ENCODE data around the gene GNPTAB. TPM values are rescaled to one million over a fixed set of nuclear protein-coding genes. Genes with fewer than 3 reads are reported as not detected.
"Not testable (repeated sequence)": the region's sequence is repeated elsewhere in the genome, so short reads cannot be mapped to it uniquely, and the experiment has no call there.

Gene GNPTAB
- total RNA-seq, 4 donors from 2014 or later = 10.7 to 30.3 (median 16.2) TPM

- peaks cover 0 to 4% of the 10 kb centered on the region in 2 donors for H3K4me1 ChIP-seq
- TF ChIP-seq POLR2A (IDR thresholded peaks at IDR 0.05) = no peak
- no peak for TF ChIP-seq CTCF (IDR thresholded peaks at IDR 0.05 in 4 of 5, conservative IDR thresholded peaks at IDR 0.05 in 1 of 5)
- no peaks in the 10 kb centered on the region for H3K27me3 ChIP-seq
- no peak overlapping the region for H3K27ac ChIP-seq
- H3K4me3 ChIP-seq = no peak overlapping the region
- no peaks in the 10 kb centered on the region for H3K9me3 ChIP-seq
- intact Hi-C loops (cut with DNase I; ENCODE audit: low total_unique reads) = no loop called here
- in situ Hi-C loops (cut with MboI; ENCODE audit: low sequenced_read_pairs in 4 of 4) = no loop called here
- H3K36me3 ChIP-seq = no peaks in the 10 kb centered on the region
- no peak for DNase-seq
- no peak for ATAC-seq
Observed at GRCh38 chr12:101863981-101864380, 33.2 kb upstream of the GNPTAB start.

GRCh38 chr12:101862245-101862644, 31.5 kb upstream of the GNPTAB start:
- peaks cover 0 to 4% of the 10 kb centered on the region in 2 donors for H3K4me1 ChIP-seq
- no peaks in the 10 kb centered on the region for H3K9me3 ChIP-seq
- ATAC-seq (no peak), DNase-seq (no peak)
- H3K27ac ChIP-seq = no peak overlapping the region
- intact Hi-C loops (cut with DNase I; ENCODE audit: low total_unique reads) (no loop called here), in situ Hi-C loops (cut with MboI; ENCODE audit: low sequenced_read_pairs in 4 of 4) (no loop called here)
- TF ChIP-seq POLR2A (IDR thresholded peaks at IDR 0.05) = no peak
- no peaks in the 10 kb centered on the region for H3K36me3 ChIP-seq
- no peak overlapping the region for H3K4me3 ChIP-seq
- H3K27me3 ChIP-seq = no peaks in the 10 kb centered on the region

GRCh38 chr12:101861688-101862087, 30.9 kb upstream of the GNPTAB start:
- DNase-seq; H3K36me3 ChIP-seq; ATAC-seq; in situ Hi-C loops (cut with MboI; ENCODE audit: low sequenced_read_pairs in 4 of 4); H3K27ac ChIP-seq; H3K9me3 ChIP-seq; H3K4me3 ChIP-seq; H3K27me3 ChIP-seq; intact Hi-C loops (cut with DNase I; ENCODE audit: low total_unique reads); H3K4me1 ChIP-seq: not testable (repeated sequence)

- H3K4me3 ChIP-seq = no peak overlapping the region
- no peak for ATAC-seq
- in situ Hi-C loops (cut with MboI; ENCODE audit: low sequenced_read_pairs in 4 of 4) = no loop called here
- intact Hi-C loops (cut with DNase I; ENCODE audit: low total_unique reads) = no loop called here
- no peaks in the 10 kb centered on the region for H3K36me3 ChIP-seq
- H3K4me1 ChIP-seq = no peaks in the 10 kb centered on the region
- H3K27ac ChIP-seq = no peak overlapping the region
- H3K9me3 ChIP-seq = no peaks in the 10 kb centered on the region
- TF ChIP-seq CTCF (IDR thresholded peaks at IDR 0.05 in 4 of 5, conservative IDR thresholded peaks at IDR 0.05 in 1 of 5) = no peak
- TF ChIP-seq POLR2A (IDR thresholded peaks at IDR 0.05) = no peak
- no peaks in the 10 kb centered on the region for H3K27me3 ChIP-seq
- no peak for DNase-seq
Observed at GRCh38 chr12:101859664-101860607, 29.2 kb upstream of the GNPTAB start.

GRCh38 chr12:101858361-101858760, 27.6 kb upstream of the GNPTAB start:
- Histone ChIP-seq H3K9me3 (no peaks in the 10 kb centered on the region), H3K27ac (no peak overlapping the region), H3K4me3 (no peak overlapping the region), H3K36me3 (no peaks in the 10 kb centered on the region), H3K27me3 (no peaks in the 10 kb centered on the region), H3K4me1 (no peaks in the 10 kb centered on the region)
- intact Hi-C loops (cut with DNase I; ENCODE audit: low total_unique reads) = no loop called here
- no peak for DNase-seq
- in situ Hi-C loops (cut with MboI; ENCODE audit: low sequenced_read_pairs in 4 of 4) = no loop called here
- TF ChIP-seq POLR2A (IDR thresholded peaks at IDR 0.05) (no peak), CTCF (IDR thresholded peaks at IDR 0.05 in 4 of 5, conservative IDR thresholded peaks at IDR 0.05 in 1 of 5) (no peak)
- no peak for ATAC-seq

All from gastrocnemius medialis (tissue), 4 donors.